ENCODE results near the gene SETD2.

Gene SETD2

DNA sequence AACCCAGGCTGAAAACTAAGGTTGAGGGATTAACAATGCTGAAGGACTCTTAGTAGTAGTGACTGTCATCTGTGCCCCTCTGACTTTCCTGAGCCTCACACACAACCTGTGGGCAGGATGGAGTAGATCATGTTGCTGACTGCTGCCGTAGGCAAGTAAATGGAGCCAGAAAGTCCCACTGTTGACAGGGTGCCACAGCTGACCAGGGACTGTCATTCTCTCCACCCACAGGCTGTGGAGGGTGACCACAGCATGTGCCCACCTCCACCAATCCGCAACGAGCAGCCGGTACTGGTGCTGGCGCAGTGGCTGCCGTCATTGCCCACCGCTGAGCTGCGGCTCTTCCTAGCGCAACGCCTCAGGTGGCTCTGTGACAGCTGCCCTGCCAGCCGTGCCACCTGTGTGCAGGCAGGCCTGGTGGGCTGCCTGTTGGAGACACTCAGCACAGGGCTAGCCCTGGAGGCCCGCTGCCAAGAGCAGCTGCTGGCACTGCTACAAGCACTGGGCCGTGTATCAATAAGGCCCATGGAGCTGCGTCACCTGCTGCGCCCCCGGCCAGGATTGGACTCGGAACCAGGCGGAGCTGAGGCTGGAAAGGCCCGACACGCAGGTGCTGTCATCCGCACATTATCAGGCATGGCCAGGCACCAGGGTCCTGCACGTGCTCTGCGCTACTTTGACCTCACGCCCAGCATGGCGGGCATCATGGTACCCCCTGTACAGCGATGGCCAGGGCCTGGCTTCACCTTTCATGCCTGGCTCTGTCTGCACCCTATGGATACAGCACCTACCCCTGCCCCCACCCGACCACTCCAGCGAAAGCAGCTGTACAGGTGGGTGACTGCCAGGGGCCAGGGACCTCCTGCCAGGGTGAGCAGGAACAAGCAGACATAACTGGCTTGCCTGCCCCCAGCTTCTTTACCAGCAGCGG is 168.8 kb downstream of the SETD2 start:
- no peak for DNase-seq

GRCh38 chr3:46993986-46994385 is 169.9 kb downstream of the SETD2 start:
- no peak for DNase-seq

GRCh38 chr3:46993292-46993691 is 170.6 kb downstream of the SETD2 start:
- DNase-seq: no peak

- no peak for DNase-seq
These were observed 171.7 kb downstream of the SETD2 start for GRCh38 chr3:46992231-46992630.

GRCh38 chr3:46991406-46992165 is 172.3 kb downstream of the SETD2 start:
- no peak for DNase-seq

- peak; percentile 55 for DNase-seq
These were observed 173.1 kb downstream of the SETD2 start for GRCh38 chr3:46990573-46991374.

DNA sequence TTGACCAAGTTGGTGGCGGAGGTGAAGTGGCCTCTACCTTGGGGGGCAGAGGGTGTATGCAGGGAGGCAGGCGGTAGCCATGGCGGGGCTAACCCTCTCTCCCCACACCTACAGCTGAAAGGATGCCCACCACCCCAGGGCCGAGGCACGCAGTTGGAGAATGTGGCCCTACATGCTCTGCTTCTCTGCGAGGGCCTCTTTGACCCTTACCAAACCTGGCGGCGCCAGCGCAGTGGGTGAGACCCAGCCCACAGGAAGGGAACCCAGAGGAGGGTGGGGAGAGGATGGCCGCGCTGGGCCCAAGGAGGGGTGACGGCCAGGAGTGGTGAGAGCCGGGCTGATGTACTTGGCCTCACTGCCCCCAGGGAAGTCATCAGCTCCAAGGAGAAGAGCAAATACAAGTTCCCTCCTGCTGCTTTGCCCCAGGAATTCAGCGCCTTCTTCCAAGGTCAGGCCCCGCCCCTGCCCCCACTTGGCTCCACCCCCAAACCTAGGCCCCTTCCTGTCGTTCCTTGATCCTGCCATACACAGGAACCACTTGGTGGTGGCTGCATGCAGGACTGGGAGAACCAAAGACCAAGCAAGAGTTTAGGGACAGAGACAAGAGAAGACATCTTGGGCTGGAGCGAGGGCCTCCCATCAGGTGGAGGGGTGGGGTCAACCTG is 174.6 kb downstream of the SETD2 start:
- no peak for DNase-seq

- DNase-seq: no peak
These were observed 175.3 kb downstream of the SETD2 start for GRCh38 chr3:46988616-46989015.

GRCh38 chr3:46987743-46988401 is 176.0 kb downstream of the SETD2 start:
- DNase-seq: peak; percentile 89

GRCh38 chr3:46987319-46987742 is 176.6 kb downstream of the SETD2 start:
- DNase-seq: no peak

GRCh38 chr3:46986782-46987310 is 177.1 kb downstream of the SETD2 start:
- DNase-seq: peak; percentile 0

- DNase-seq: no peak
These were observed 177.7 kb downstream of the SETD2 start for GRCh38 chr3:46986055-46986730.

GRCh38 chr3:46985588-46985987 is 178.3 kb downstream of the SETD2 start:
- DNase-seq: peak; percentile 0

GRCh38 chr3:46984591-46985459 is 179.1 kb downstream of the SETD2 start:
- no peak for DNase-seq

DNA sequence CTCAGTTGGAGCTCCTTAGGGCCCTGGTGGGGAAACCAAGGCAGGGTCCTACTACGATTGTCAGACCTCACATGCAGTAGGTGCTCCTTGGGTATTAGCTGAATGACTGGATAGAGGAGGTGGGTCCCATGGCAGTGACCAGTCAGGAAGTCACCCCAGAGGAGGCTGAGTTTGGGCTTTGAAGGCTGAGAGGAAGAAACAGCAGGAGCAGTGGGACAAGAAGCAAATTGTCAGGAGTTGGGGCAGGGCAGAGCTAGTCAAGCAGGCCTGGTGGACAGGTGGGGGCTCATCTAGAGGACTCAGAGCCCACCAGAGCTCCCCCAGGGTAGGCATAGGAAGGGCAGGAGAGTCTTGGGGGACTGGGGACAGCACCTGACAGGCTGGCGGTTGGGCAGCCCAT is 181.4 kb downstream of the SETD2 start:
- DNase-seq: no peak

- DNase-seq: no peak
These were observed 181.9 kb downstream of the SETD2 start for GRCh38 chr3:46981932-46982471.

DNA sequence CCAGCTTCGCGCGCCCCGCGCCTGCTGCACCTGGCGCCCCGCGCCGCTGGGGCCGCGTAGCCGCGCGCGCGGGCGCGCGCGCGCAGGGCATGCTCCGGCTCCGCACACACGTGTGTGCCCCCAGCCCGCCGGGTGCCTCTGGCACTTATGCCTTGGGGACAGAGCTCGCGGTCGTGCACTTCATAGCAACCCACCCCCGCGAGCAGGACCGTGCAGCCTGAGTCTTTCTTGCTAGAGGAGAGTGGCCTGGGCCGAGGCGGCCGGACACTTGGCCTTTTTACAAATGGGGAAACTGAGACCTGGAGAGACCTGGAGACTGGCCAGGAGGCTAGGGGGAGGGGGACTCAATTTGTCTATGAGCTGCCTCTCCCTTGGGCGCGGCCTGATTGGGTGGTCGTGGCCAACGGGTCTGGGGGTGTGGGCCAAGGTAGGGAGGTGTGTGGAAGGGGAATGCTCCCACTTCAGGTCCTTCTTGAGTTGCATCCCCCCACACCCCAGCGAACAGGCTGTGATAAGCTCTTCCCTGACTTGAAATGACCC is 183.9 kb downstream of the SETD2 start:
- DNase-seq: no peak

- DNase-seq: peak; percentile 96
These were observed 184.6 kb downstream of the SETD2 start, which contains the start of gene NBEAL2 for GRCh38 chr3:46978985-46979944. TSS of gene NBEAL2 (plus strand) at chr3:46979666. CDS start at chr3:46979862, 196 bp downstream.
